Measurements from ENCODE around the gene HYDIN.

DNA sequence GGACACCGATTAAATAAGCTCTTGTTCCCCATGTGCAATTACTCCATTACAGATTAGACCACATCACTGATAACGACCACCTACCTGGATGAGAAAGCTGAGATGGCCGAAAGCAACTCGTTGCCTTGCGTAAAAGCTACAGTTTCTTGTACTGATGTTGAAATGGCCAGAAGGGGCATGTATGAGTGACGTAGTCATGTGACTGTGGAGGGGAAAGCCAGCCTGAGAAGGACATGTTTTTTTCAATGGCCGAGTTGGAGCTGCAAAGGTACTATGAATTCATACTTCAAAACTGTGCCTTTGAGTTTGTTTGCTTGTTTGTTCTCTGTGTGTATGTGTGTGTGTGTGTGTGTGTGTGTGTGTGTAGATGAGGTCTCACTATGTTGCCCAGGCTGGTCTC, 17.0 kb upstream of the HYDIN start:
- TF ChIP-seq POLR2AphosphoS5 (IDR thresholded peaks at IDR 0.05) = no peak
- TF ChIP-seq, protein P1, sequence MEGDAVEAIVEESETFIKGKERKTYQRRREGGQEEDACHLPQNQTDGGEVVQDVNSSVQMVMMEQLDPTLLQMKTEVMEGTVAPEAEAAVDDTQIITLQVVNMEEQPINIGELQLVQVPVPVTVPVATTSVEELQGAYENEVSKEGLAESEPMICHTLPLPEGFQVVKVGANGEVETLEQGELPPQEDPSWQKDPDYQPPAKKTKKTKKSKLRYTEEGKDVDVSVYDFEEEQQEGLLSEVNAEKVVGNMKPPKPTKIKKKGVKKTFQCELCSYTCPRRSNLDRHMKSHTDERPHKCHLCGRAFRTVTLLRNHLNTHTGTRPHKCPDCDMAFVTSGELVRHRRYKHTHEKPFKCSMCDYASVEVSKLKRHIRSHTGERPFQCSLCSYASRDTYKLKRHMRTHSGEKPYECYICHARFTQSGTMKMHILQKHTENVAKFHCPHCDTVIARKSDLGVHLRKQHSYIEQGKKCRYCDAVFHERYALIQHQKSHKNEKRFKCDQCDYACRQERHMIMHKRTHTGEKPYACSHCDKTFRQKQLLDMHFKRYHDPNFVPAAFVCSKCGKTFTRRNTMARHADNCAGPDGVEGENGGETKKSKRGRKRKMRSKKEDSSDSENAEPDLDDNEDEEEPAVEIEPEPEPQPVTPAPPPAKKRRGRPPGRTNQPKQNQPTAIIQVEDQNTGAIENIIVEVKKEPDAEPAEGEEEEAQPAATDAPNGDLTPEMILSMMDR (IDR thresholded peaks at IDR 0.05) = no peak

All from gastroesophageal sphincter (tissue), 3 donors.